ENCODE results near the gene MYL6. TPM values are rescaled to one million over a fixed set of nuclear protein-coding genes. Genes with fewer than 3 reads are reported as not detected.

The MYL6 gene
- total RNA-seq, 1 experiment from 2014 or later = 1,181 TPM

- H2AFZ ChIP-seq (ENCODE audit: low read length) = no peak overlapping the region
Observed at GRCh38 chr12:56208006-56208405, 49.8 kb downstream of the MYL6 start.

More at GRCh38 chr12:56208006-56208405, 49.8 kb downstream of the MYL6 start:
- Histone ChIP-seq H2BK5ac (ENCODE audit: insufficient read length, low read length) (no peak overlapping the region), H3K27me3 (ENCODE audit: insufficient read depth, low read length) (no peaks in the 10 kb centered on the region), H3K9ac (ENCODE audit: extremely low read depth, insufficient read length, low read length) (no peak overlapping the region), H2BK15ac (ENCODE audit: low read depth, low read length) (no peak overlapping the region), H3K14ac (ENCODE audit: insufficient read depth, low read length) (no peak overlapping the region), H3K23ac (ENCODE audit: insufficient read length, low read depth, low read length) (no peak overlapping the region), H4K5ac (ENCODE audit: insufficient read length, low read depth, low read length) (no peak overlapping the region), H3K79me2 (ENCODE audit: insufficient read depth, low read length) (no peaks in the 10 kb centered on the region), H3K27ac (ENCODE audit: insufficient read length, low read depth, low read length) (no peak overlapping the region), H3K4ac (ENCODE audit: low read depth, low read length) (no peak overlapping the region), H3K4me2 (ENCODE audit: insufficient read depth, insufficient read length, low read length) (no peak overlapping the region), H2BK120ac (ENCODE audit: low read depth, low read length, poor library complexity, severe bottlenecking) (no peak overlapping the region), H3K18ac (ENCODE audit: insufficient read length, low read depth, low read length) (no peak overlapping the region), H3K23me2 (ENCODE audit: insufficient read length, low read depth, low read length, poor library complexity, severe bottlenecking) (no peaks in the 10 kb centered on the region), H4K8ac (replicated peaks; ENCODE audit: insufficient read length, low read depth, low read length) (no peak overlapping the region), H4K91ac (ENCODE audit: insufficient read length, low read depth, low read length) (no peak overlapping the region), H2AK5ac (ENCODE audit: insufficient read length, low read length) (no peak overlapping the region), H2BK20ac (ENCODE audit: low read depth, low read length, poor library complexity, severe bottlenecking) (no peak overlapping the region), H3K9me3 (ENCODE audit: control insufficient read depth, low read depth, low read length) (no peaks in the 10 kb centered on the region), H2BK12ac (ENCODE audit: insufficient read length, low read depth, low read length) (no peak overlapping the region), H4K20me1 (ENCODE audit: control insufficient read depth, insufficient read depth, insufficient read length) (no peaks in the 10 kb centered on the region), H3K56ac (ENCODE audit: insufficient read length, low read depth, low read length) (no peak overlapping the region), H3K4me1 (ENCODE audit: insufficient read depth, low read length) (no peaks in the 10 kb centered on the region), H3K79me1 (ENCODE audit: insufficient read depth, low read depth, low read length, poor library complexity, severe bottlenecking) (no peaks in the 10 kb centered on the region), H3T11ph (ENCODE audit: low read length) (no peak overlapping the region)
- H3K9me3 Mint-ChIP-seq = no peaks in the 10 kb centered on the region
- H3K36me3 Mint-ChIP-seq (ENCODE audit: insufficient read depth in 1 of 3, low read depth in 3 of 3) = peaks cover 45 to 84% (median 73%) of the 10 kb centered on the region in 3 experiments; a peak in 6 of 7 replicates
- no peaks in the 10 kb centered on the region for H3K4me1 Mint-ChIP-seq
- no peak for TF ChIP-seq CTCF (conservative IDR thresholded peaks at IDR 0.05)
- no CpG with 5 or more reads among the region's 6 CpGs for WGBS (ENCODE audit: extremely low coverage, insufficient read length, low lambda C conversion rate)
- DNase-seq = no peak
- H3K27me3 Mint-ChIP-seq (ENCODE audit: low read depth) = no peaks in the 10 kb centered on the region
- no peak overlapping the region for H3K4me3 Mint-ChIP-seq
- H3K27ac Mint-ChIP-seq = no peak overlapping the region

Other genes starting within 250 kb of the MYL6 start
- gene PYM1, start 230.5 kb upstream of the MYL6 start, total RNA-seq (2021) = 58.1 and 58.9 TPM in 2 replicates
- 24.1 and 25.9 TPM in 2 replicates for gene DGKA, start 227.2 kb upstream of the MYL6 start, total RNA-seq (2021)
- gene PMEL, start 192.3 kb upstream of the MYL6 start, total RNA-seq (2021) = 71.0 and 72.6 TPM in 2 replicates
- 53.1 and 60.8 TPM in 2 replicates for gene CDK2, start 191.5 kb upstream of the MYL6 start, total RNA-seq (2021)
- gene RAB5B, start 184.3 kb upstream of the MYL6 start, total RNA-seq (2021) = 48.4 and 50.6 TPM in 2 replicates
- gene SUOX, start 161.1 kb upstream of the MYL6 start, total RNA-seq (2021) = 21.0 and 21.5 TPM in 2 replicates
- 13.0 and 13.9 TPM in 2 replicates for gene IKZF4, start 137.3 kb upstream of the MYL6 start, total RNA-seq (2021)
- 51.9 and 53.5 TPM in 2 replicates for gene RPS26, start 116.4 kb upstream of the MYL6 start, total RNA-seq (2021)
- 51.2 and 56.5 TPM in 2 replicates for gene ERBB3, start 78.2 kb upstream of the MYL6 start, total RNA-seq (2021)
- gene PA2G4, start 53.8 kb upstream of the MYL6 start, total RNA-seq (2021) = 248 TPM in 2 replicates
- gene RPL41, start 41.7 kb upstream of the MYL6 start, total RNA-seq (2021) = 4,637 and 4,685 TPM in 2 replicates
- gene ZC3H10, start 40.1 kb upstream of the MYL6 start, total RNA-seq (2021) = 8.9 and 9.4 TPM in 2 replicates
- gene ESYT1, start 30.1 kb upstream of the MYL6 start, total RNA-seq (2021) = 111 and 112 TPM in 2 replicates
- 165 and 168 TPM in 2 replicates for gene MYL6B, start 5.8 kb upstream of the MYL6 start, total RNA-seq (2021)
- 85.0 and 86.9 TPM in 2 replicates for gene SMARCC2, start 31.1 kb downstream of the MYL6 start, total RNA-seq (2021)
- 60.8 and 64.8 TPM in 2 replicates for gene RNF41, start 63.6 kb downstream of the MYL6 start, total RNA-seq (2021)
- 48.7 and 49.0 TPM in 2 replicates for gene NABP2, start 66.0 kb downstream of the MYL6 start, total RNA-seq (2021)
- 0.15 TPM in 1 of 2 replicates, not detected in the other for gene SLC39A5, start 71.7 kb downstream of the MYL6 start, total RNA-seq (2021)
- gene ANKRD52, start 100.0 kb downstream of the MYL6 start, total RNA-seq (2021) = 33.4 and 34.6 TPM in 2 replicates
- gene COQ10A, start 108.6 kb downstream of the MYL6 start, total RNA-seq (2021) = 24.8 and 26.1 TPM in 2 replicates
- gene CS, start 142.0 kb downstream of the MYL6 start, total RNA-seq (2021) = 250 and 253 TPM in 2 replicates
- gene CNPY2, start 157.6 kb downstream of the MYL6 start, total RNA-seq (2021) = 203 and 221 TPM in 2 replicates
- 35.4 and 40.8 TPM in 2 replicates for gene PAN2, start 175.6 kb downstream of the MYL6 start, total RNA-seq (2021)
- 1.5 and 2.0 TPM in 2 replicates for gene IL23A, start 180.5 kb downstream of the MYL6 start, total RNA-seq (2021)
- gene STAT2, start 201.7 kb downstream of the MYL6 start, total RNA-seq (2021) = 47.8 and 49.9 TPM in 2 replicates
- gene APOF, start 204.5 kb downstream of the MYL6 start, total RNA-seq (2021) = not detected in 2 replicates